Measurements from ENCODE around the gene A3GALT2.

The A3GALT2 gene

GRCh38 chr1:33274446-33274845 lies 46.5 kb downstream of the A3GALT2 start:
- no peak overlapping the region for H3K4me3 ChIP-seq (ENCODE audit: low read depth, low read length)
- TF ChIP-seq, protein P1, sequence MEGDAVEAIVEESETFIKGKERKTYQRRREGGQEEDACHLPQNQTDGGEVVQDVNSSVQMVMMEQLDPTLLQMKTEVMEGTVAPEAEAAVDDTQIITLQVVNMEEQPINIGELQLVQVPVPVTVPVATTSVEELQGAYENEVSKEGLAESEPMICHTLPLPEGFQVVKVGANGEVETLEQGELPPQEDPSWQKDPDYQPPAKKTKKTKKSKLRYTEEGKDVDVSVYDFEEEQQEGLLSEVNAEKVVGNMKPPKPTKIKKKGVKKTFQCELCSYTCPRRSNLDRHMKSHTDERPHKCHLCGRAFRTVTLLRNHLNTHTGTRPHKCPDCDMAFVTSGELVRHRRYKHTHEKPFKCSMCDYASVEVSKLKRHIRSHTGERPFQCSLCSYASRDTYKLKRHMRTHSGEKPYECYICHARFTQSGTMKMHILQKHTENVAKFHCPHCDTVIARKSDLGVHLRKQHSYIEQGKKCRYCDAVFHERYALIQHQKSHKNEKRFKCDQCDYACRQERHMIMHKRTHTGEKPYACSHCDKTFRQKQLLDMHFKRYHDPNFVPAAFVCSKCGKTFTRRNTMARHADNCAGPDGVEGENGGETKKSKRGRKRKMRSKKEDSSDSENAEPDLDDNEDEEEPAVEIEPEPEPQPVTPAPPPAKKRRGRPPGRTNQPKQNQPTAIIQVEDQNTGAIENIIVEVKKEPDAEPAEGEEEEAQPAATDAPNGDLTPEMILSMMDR (IDR thresholded peaks at IDR 0.05; ENCODE audit: low read depth, low read length, missing control alignments): no peak
- DNase-seq (ENCODE audit: low read depth): no peak

- no peak overlapping the region for H3K4me3 ChIP-seq (ENCODE audit: low read depth, low read length)
- TF ChIP-seq, protein P1 (IDR thresholded peaks at IDR 0.05; ENCODE audit: low read depth, low read length, missing control alignments): no peak
- DNase-seq (ENCODE audit: low read depth): no peak
Measured at GRCh38 chr1:33273961-33274371, 46.9 kb downstream of the A3GALT2 start.

DNA sequence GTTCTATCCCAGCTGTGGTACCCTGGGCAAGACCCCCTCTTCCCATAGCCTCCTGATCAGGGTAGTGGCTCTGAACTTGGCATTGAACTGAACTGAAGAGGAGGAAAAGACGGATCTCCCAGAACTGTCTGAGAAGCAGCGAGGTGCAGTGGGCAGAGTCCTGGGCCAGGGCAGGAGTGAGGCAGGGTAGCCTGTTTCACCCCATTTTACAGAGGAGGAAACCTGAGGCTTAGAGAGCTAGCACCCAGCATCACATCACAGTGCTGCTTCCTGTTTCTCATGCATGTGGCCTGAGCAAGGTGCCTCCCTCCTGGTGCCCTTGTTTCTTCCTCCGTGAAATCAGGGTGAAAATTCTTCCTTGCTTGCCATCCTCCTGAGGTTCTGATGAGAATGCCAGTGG lies 47.5 kb downstream of the A3GALT2 start:
- DNase-seq (ENCODE audit: low read depth): no peak

DNA sequence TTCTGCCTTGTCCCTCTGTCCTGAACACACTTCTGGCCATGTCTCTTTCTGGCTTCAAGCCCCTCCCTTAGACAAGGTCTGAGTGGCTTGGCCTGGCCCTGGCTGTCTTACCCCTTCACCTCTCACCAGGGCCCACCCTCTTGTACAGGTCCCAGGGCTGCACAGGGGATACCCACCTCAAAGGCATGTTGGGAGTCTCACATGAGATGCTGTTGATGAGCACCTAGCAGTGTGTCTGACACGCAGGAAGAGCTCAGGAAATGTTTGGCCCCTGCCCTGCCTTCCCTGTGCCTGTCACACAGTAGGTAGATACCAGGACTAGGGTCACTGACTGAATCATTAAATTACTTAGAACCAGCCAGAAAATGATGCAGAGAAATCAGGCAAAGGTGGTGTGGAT lies 48.0 kb downstream of the A3GALT2 start:
- no peak overlapping the region for H3K4me3 ChIP-seq (ENCODE audit: low read depth, low read length)
- DNase-seq (ENCODE audit: low read depth): no peak
- TF ChIP-seq, protein P1 (IDR thresholded peaks at IDR 0.05; ENCODE audit: low read depth, low read length, missing control alignments): no peak

More for the DNA sequence above, 47.5 kb downstream of the A3GALT2 start:
- no peak overlapping the region for H3K4me3 ChIP-seq (ENCODE audit: low read depth, low read length)
- TF ChIP-seq, protein P1 (IDR thresholded peaks at IDR 0.05; ENCODE audit: low read depth, low read length, missing control alignments): no peak

GRCh38 chr1:33272509-33272908 lies 48.4 kb downstream of the A3GALT2 start:
- H3K4me3 ChIP-seq (ENCODE audit: low read depth, low read length): no peak overlapping the region
- TF ChIP-seq, protein P1 (IDR thresholded peaks at IDR 0.05; ENCODE audit: low read depth, low read length, missing control alignments): no peak

DNA sequence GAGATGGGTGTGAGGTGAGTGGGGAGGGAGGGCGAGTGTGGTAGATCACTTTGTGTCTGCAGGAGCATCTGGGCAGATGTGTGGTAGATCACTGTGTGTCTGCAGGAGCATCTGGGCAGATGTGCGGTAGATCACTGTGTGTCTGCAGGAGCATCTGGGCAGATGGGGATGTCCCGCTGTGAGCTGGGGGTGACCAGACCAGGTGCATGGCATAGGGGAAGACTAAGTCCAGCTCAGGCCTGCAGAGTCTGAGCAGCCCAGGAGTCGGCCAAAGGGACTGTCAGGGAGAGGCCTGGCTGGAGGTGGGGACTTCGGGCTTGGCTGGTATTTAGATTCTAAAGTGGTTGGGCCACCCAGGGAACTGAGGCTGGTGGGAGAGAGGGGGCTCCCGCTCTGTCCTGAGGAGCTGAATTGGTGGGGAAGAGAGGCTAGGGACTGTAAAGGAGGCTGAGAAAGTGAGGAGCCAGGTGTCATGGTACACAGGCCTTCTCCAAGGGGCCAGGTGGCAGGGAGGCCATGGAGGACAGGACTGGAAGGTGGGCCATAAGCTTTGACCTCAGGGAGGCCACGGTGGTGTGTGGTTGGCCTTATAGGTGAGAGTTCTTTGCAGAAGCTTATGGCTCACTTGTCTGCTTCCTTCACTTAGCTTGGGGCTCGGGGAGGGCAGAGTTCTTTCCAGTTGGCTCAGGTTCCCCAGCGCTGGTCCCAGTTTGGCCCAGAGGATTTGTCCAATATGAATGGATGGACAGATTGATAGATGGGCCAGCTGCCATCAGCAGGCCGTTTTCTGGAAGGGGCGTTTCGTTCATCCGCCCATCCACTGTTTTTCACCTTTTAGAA lies 49.0 kb downstream of the A3GALT2 start:
- no peak overlapping the region for H3K4me3 ChIP-seq (ENCODE audit: low read depth, low read length)
- TF ChIP-seq, protein P1 (IDR thresholded peaks at IDR 0.05; ENCODE audit: low read depth, low read length, missing control alignments): no peak

More at GRCh38 chr1:33272509-33272908, 48.4 kb downstream of the A3GALT2 start:
- DNase-seq (ENCODE audit: low read depth): no peak

More for the DNA sequence above, 49.0 kb downstream of the A3GALT2 start:
- DNase-seq (ENCODE audit: low read depth): no peak
